Mesodermal cell (in vitro differentiated cells): Measurements from ENCODE around the gene ITIH3. TPM values are rescaled to one million over a fixed set of nuclear protein-coding genes. Genes with fewer than 3 reads are reported as not detected.

Experiments used
- H3K27ac ChIP-seq: 2 replicates; pipeline ENCODE4 v1.7.0; 2013; ENCODE audit warnings: mild to moderate bottlenecking, low read depth, low read length, moderate library complexity; ENCODE audit not compliant: severe bottlenecking
- H3K36me3 ChIP-seq: 2 replicates; pipeline ENCODE4 v1.7.1; 2013; ENCODE audit warnings: mild to moderate bottlenecking, low read length, moderate library complexity; ENCODE audit not compliant: control insufficient read depth, insufficient read depth
- H3K4me1 ChIP-seq: one replicate; pipeline ENCODE4 v1.7.1; 2013; ENCODE audit warnings: mild to moderate bottlenecking, low read length; ENCODE audit not compliant: insufficient read depth, control insufficient read depth, poor library complexity, severe bottlenecking
- H3K4me3 ChIP-seq: 2 replicates; pipeline ENCODE4 v1.7.0; 2013; ENCODE audit warnings: low read length, control low read depth, mild to moderate bottlenecking; ENCODE audit not compliant: insufficient read depth, poor library complexity, severe bottlenecking; ENCODE audit errors: extremely low read depth
- H3K9me3 ChIP-seq: 2 replicates; pipeline ENCODE4 v1.7.1; 2013; ENCODE audit warnings: mild to moderate bottlenecking, low read length, moderate library complexity; ENCODE audit not compliant: control insufficient read depth
- WGBS, 2 experiments: methylation state at CpG; one replicate each; pipeline ENCODE4 v1.1.5; 2013; ENCODE audit warnings: missing lambda C conversion rate in 2 of 2; ENCODE audit not compliant: insufficient coverage in 2 of 2; 5-methylcytosine and 5-hydroxymethylcytosine counted together
- polyA plus RNA-seq, 2 experiments: library from polyadenylated mRNA; stranded (reverse); fragments of 50-300 nt; gene quantifications; one replicate each; pipeline ENCODE4 v1.2.3, GENCODE V29; 2013

ITIH3 gene
- polyA plus RNA-seq (2013, experiment 1 of 2), result 0.11 TPM
- polyA plus RNA-seq (2013, experiment 2 of 2), result 0.35 TPM

GRCh38 chr3:52794612-52795099 lies at the start of gene ITIH3:
ITIH3 (plus strand) TSS chr3:52794796; CDS start chr3:52794804, 8 bp downstream.
- Histone ChIP-seq H3K4me1 (no peaks in the 10 kb centered on the region), H3K27ac (no peak within 1 kb of the TSS), H3K9me3 (no peaks in the 10 kb centered on the region), H3K4me3 (no peak within 1 kb of the TSS), H3K36me3 (no peaks in the 10 kb centered on the region)
- WGBS, 2 experiments, result 86 to 87% methylated on average over 10 of the region's 10 CpGs

GRCh38 chr3:52752045-52752660 lies 42.4 kb upstream of the ITIH3 start:
- H3K4me3 ChIP-seq, result no peak overlapping the region
- WGBS, 2 experiments, result 80 to 100% methylated on average over 1 to 2 of the region's 3 CpGs
- no peak overlapping the region for H3K27ac ChIP-seq
- no peaks in the 10 kb centered on the region for H3K4me1 ChIP-seq
- H3K9me3 ChIP-seq, result no peaks in the 10 kb centered on the region
- H3K36me3 ChIP-seq, result peaks cover 75% of the 10 kb centered on the region

GRCh38 chr3:52754373-52754772 lies 40.2 kb upstream of the ITIH3 start:
- 92 to 96% methylated on average over 3 to 4 of the region's 4 CpGs for WGBS, 2 experiments
- no peaks in the 10 kb centered on the region for H3K4me1 ChIP-seq
- H3K27ac ChIP-seq, result no peak overlapping the region
- H3K4me3 ChIP-seq, result no peak overlapping the region
- peaks cover 75% of the 10 kb centered on the region for H3K36me3 ChIP-seq
- H3K9me3 ChIP-seq, result no peaks in the 10 kb centered on the region

GRCh38 chr3:52756141-52756540 lies 38.5 kb upstream of the ITIH3 start:
- no peak overlapping the region for H3K27ac ChIP-seq
- no peak overlapping the region for H3K4me3 ChIP-seq
- WGBS, 2 experiments, result no CpG with 5 or more reads among the region's 1 CpG
- H3K9me3 ChIP-seq, result no peaks in the 10 kb centered on the region
- H3K36me3 ChIP-seq, result peaks cover 73% of the 10 kb centered on the region
- H3K4me1 ChIP-seq, result no peaks in the 10 kb centered on the region

- WGBS, 2 experiments, result 100% methylated on average over 2 of the region's 2 CpGs
- no peak overlapping the region for H3K4me3 ChIP-seq
- no peak overlapping the region for H3K27ac ChIP-seq
- no peaks in the 10 kb centered on the region for H3K9me3 ChIP-seq
- H3K4me1 ChIP-seq, result no peaks in the 10 kb centered on the region
- peaks cover 89% of the 10 kb centered on the region for H3K36me3 ChIP-seq
These were observed 31.1 kb upstream of the ITIH3 start for GRCh38 chr3:52763466-52763865.

GRCh38 chr3:52769786-52770455 lies 24.7 kb upstream of the ITIH3 start:
- Histone ChIP-seq H3K9me3 (no peaks in the 10 kb centered on the region), H3K36me3 (peaks cover 34% of the 10 kb centered on the region), H3K4me3 (peak overlapping the region; percentile 76), H3K27ac (no peak overlapping the region), H3K4me1 (no peaks in the 10 kb centered on the region)
- 27% methylated on average over 8 to 10 of the region's 13 CpGs for WGBS, 2 experiments

- 1 to 2% methylated on average over 50 to 60 of the region's 67 CpGs for WGBS, 2 experiments
- Histone ChIP-seq H3K9me3 (no peaks in the 10 kb centered on the region), H3K27ac (peak within 1 kb of the TSS; percentile 79), H3K4me1 (no peaks in the 10 kb centered on the region), H3K4me3 (peak within 1 kb of the TSS; percentile 76), H3K36me3 (peaks cover 27% of the 10 kb centered on the region)
These were observed 23.9 kb upstream of the ITIH3 start, which contains the start of gene NEK4 for GRCh38 chr3:52770496-52771333. NEK4 (minus strand) TSS chr3:52770940; CDS start chr3:52770746, 194 bp downstream.

- Histone ChIP-seq H3K4me3 (peak overlapping the region; percentile 76), H3K36me3 (peaks cover 21% of the 10 kb centered on the region), H3K27ac (peak overlapping the region; percentile 79), H3K4me1 (no peaks in the 10 kb centered on the region), H3K9me3 (no peaks in the 10 kb centered on the region)
- 42 to 76% methylated on average over 3 of the region's 5 CpGs for WGBS, 2 experiments
These were observed 23.3 kb upstream of the ITIH3 start for GRCh38 chr3:52771334-52771681.

GRCh38 chr3:52771702-52772101 lies 22.9 kb upstream of the ITIH3 start:
- H3K36me3 ChIP-seq, result peaks cover 17% of the 10 kb centered on the region
- H3K9me3 ChIP-seq, result no peaks in the 10 kb centered on the region
- 86 to 95% methylated on average over 7 to 9 of the region's 10 CpGs for WGBS, 2 experiments
- no peaks in the 10 kb centered on the region for H3K4me1 ChIP-seq
- no peak overlapping the region for H3K27ac ChIP-seq
- peak overlapping the region; percentile 76 for H3K4me3 ChIP-seq

GRCh38 chr3:52773361-52774065 lies 21.1 kb upstream of the ITIH3 start:
- Histone ChIP-seq H3K27ac (no peak overlapping the region), H3K9me3 (no peaks in the 10 kb centered on the region), H3K36me3 (no peaks in the 10 kb centered on the region), H3K4me3 (no peak overlapping the region), H3K4me1 (no peaks in the 10 kb centered on the region)
- WGBS, 2 experiments, result 96 to 97% methylated on average over 7 to 10 of the region's 13 CpGs
